Lower lobe of right lung (tissue), 2 donors: ENCODE results near the gene LRRC2. TPM values are rescaled to one million over a fixed set of nuclear protein-coding genes. Genes with fewer than 3 reads are reported as not detected.

Source experiments
- ATAC-seq, 2 donors: fragments of 200-7000 bp; cut with Tn5 transposase; one replicate each; pipeline ENCODE4 v1.9.1; 2020 to 2022; ENCODE audit warnings: mild to moderate bottlenecking in 2 of 2, moderate library complexity in 2 of 2
- DNase-seq: peaks from one replicate; pipeline ENCODE4 v3.0.0-alpha.2; 2020
- H3K27ac ChIP-seq: fragments of 200-600 bp; one replicate; pipeline ENCODE4 v1.8.0; 2022
- H3K27me3 ChIP-seq: fragments of 200-600 bp; one replicate; pipeline ENCODE4 v1.8.0; 2022; ENCODE audit warnings: low read depth
- H3K36me3 ChIP-seq: fragments of 200-600 bp; one replicate; pipeline ENCODE4 v1.8.0; 2022; ENCODE audit warnings: mild to moderate bottlenecking
- H3K4me1 ChIP-seq: fragments of 200-600 bp; one replicate; pipeline ENCODE4 v1.8.0; 2022
- H3K4me3 ChIP-seq: fragments of 200-600 bp; one replicate; pipeline ENCODE4 v1.8.0; 2022; ENCODE audit warnings: mild to moderate bottlenecking
- H3K9me3 ChIP-seq: fragments of 200-600 bp; one replicate; pipeline ENCODE4 v1.8.0; 2022
- intact Hi-C: fragments of 100-400 bp; cut with DNase I; formaldehyde crosslinking; loops from one replicate; pipeline ENCODE4 v1.11.0; 2022
- total RNA-seq: library from RNA; stranded (reverse); fragmentation: NEBNext Ultra II Directional; extraction: Animal tissue kit (Norgen Biotek cat#: 25700); gene quantifications from one replicate; pipeline ENCODE4 v1.2.1, GENCODE V29; 2021
- TF ChIP-seq, protein P1 (sequence below): fragments of 200-600 bp; IDR thresholded peaks from one replicate; pipeline ENCODE4 v1.8.0; 2022; ENCODE audit warnings: antibody characterized with exemption, mild to moderate bottlenecking
- donor health status: DM: no; HTN: yes; CAD: no; lungs with severe emphysema.

LRRC2 gene
- total RNA-seq, 1 donor from 2014 or later: 1.2 TPM

DNA sequence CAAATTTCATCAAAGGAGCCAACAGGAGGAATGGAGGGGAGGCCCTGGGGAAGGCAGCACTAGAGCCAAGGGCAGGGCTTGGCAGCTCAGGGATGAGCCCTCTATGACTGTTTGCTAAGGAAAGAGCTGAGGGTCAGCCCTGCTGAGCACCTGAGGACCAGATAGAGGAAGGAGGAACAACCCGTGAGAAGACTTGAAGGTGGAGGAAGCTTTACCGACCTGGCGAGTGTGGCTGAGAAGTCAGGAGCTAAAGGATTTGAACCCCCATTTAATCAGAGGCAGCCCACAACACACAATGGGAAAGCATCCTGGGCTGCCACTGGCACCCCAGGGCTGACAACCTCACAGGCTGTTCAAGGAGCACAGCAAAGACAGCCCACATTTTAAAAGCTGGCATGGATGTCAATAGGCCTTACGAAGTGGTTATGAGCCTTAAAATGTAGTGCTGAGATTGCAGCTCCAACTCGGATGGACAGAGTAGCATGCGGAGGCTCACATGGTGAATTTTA, 20.7 kb upstream of the LRRC2 start:
- Histone ChIP-seq H3K36me3 (no peaks in the 10 kb centered on the region), H3K4me1 (no peaks in the 10 kb centered on the region), H3K27me3 (no peaks in the 10 kb centered on the region), H3K27ac (no peak overlapping the region), H3K4me3 (no peak overlapping the region), H3K9me3 (no peaks in the 10 kb centered on the region)
- intact Hi-C loops: no loop called here
- DNase-seq (no peak), ATAC-seq (no peak)
- TF ChIP-seq, protein P1, sequence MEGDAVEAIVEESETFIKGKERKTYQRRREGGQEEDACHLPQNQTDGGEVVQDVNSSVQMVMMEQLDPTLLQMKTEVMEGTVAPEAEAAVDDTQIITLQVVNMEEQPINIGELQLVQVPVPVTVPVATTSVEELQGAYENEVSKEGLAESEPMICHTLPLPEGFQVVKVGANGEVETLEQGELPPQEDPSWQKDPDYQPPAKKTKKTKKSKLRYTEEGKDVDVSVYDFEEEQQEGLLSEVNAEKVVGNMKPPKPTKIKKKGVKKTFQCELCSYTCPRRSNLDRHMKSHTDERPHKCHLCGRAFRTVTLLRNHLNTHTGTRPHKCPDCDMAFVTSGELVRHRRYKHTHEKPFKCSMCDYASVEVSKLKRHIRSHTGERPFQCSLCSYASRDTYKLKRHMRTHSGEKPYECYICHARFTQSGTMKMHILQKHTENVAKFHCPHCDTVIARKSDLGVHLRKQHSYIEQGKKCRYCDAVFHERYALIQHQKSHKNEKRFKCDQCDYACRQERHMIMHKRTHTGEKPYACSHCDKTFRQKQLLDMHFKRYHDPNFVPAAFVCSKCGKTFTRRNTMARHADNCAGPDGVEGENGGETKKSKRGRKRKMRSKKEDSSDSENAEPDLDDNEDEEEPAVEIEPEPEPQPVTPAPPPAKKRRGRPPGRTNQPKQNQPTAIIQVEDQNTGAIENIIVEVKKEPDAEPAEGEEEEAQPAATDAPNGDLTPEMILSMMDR: no peak

DNA sequence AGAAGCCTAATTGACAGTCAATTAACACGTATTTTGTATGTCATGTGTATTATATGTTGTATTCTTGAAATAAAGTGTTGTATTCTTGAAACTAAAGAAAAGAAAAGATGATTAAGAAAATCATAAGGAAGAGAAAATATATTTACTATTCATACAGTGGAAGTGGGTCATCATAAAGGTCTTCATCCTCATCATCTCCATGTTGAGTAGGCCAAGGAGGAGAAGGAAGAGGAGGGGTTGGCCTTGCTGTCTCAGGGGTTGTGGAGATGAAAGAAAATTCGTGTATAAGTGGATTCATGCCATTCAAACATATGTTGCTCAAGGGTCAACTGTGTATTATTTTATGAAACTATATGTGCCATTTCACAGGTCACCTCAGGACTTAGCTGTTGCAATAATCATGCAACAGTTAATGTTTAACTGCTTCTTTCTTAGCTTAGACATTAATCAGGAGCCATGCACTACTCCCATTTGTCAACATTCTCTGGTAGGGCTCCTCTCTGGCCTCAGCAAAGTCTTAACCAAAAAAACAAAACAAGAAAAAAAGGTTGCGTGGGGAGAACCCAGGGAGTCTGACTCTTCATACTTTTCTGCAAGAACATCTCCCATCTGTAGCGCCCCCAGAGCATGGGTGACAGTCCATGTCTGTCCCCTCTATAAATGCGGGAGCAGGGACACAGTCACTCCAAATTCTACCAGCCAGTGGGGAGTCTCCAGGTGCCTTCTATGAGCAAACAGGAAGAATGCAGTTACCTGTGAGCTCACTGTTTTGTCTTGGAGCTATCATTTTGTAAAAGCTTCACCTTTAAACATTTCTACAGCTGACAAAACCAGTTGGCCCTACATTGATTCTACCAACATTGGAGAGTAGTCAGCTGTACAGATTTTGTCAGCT, 19.9 kb upstream of the LRRC2 start:
- no peak for ATAC-seq
- Histone ChIP-seq H3K27ac (no peak overlapping the region), H3K27me3 (no peaks in the 10 kb centered on the region)

DNA sequence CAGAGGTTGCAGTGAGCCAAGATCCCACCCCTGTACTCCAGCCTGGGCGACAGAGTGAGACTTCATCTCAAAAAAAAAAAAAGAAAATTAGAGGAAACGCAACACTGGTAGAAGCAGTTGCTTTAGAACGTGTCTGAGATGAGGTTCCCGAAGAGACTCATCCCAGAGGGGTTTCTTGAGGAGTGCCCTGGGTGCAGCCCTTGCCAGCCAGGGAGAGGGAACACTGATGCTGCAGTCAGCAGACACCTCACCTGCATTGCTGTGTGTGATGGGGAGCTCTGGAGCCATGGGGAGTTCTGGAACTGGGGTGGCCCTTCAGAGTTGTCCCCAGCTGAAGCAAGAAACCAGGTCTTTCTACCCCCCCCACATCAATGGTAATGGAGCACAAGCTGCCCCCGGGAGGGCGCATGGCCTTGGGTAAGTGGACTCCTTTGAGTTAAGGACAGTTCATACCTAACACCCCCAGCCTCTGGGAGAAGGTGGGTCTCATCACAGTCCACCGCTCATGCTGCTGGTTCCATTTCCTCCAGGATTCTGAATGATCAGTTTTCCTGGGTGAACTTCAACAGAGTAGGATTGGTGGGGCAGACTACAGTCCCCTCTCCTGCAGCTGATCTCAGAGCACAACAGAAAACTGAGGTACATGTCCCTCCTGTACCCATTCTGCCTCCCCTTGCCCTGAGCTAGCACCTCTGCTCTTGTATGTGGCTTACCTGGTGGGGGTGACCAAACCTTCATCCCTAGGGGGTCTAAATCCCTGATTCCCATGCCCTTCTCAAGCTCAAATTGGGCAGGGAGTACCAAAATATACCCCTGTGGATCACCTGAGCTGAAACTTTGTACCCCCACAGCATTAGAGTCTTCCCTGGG, 18.7 kb upstream of the LRRC2 start:
- Histone ChIP-seq H3K36me3 (no peaks in the 10 kb centered on the region), H3K4me1 (no peaks in the 10 kb centered on the region), H3K27ac (no peak overlapping the region), H3K27me3 (no peaks in the 10 kb centered on the region), H3K4me3 (no peak overlapping the region), H3K9me3 (no peaks in the 10 kb centered on the region)
- TF ChIP-seq, protein P1: no peak
- intact Hi-C loops: no loop called here
- no peak for ATAC-seq
- DNase-seq: no peak

More for the DNA sequence above, 19.9 kb upstream of the LRRC2 start:
- no peaks in the 10 kb centered on the region for H3K9me3 ChIP-seq
- TF ChIP-seq, protein P1: no peak
- H3K4me3 ChIP-seq: no peak overlapping the region
- DNase-seq: no peak
- intact Hi-C loops: no loop called here
- no peaks in the 10 kb centered on the region for H3K4me1 ChIP-seq
- no peaks in the 10 kb centered on the region for H3K36me3 ChIP-seq

DNA sequence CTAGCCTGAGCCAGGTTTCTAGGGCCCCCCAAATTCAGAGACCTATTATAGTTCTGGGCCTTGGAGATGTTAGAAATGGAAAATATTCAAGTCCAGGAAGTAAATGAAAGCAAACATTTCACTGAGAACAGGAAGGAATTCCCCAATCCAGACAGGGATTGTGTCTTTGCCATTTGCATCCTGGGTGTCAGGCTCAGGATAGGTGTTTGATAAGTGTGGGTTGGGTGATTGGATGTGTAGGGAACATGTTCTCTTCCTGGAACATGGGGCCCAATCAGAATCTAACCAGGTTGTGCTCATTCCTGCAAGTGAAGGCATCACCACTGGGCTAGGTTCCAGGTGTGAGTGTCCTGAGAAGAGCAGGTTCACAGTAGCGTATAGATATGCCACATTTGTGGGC, 14.6 kb upstream of the LRRC2 start:
- intact Hi-C loops: no loop called here
- TF ChIP-seq, protein P1: no peak
- ATAC-seq (no peak), DNase-seq (no peak)
- H3K4me1 ChIP-seq: peaks cover 8% of the 10 kb centered on the region
- H3K9me3 ChIP-seq: no peaks in the 10 kb centered on the region
- H3K36me3 ChIP-seq: no peaks in the 10 kb centered on the region
- peaks cover 12% of the 10 kb centered on the region for H3K27me3 ChIP-seq
- H3K27ac ChIP-seq: no peak overlapping the region
- no peak overlapping the region for H3K4me3 ChIP-seq

DNA sequence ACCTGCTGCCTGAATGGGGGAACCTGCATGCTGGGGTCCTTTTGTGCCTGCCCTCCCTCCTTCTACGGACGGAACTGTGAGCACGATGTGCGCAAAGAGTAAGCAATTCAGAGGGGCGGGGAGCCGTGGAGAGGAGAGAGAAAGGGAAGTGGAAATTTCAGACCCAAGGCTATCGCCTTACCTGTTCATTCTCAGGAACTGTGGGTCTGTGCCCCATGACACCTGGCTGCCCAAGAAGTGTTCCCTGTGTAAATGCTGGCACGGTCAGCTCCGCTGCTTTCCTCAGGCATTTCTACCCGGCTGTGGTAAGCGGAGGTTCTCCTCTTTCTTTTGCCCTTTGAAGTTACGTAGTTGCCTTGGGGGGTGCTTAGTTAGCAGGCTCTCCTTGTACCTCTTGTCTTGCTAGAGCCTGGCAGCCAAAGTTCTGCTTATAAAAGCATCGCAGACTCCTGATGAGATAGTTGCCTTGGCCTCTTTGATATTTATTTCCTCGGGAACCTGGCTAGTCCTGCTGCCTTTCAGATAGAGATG, 13.7 kb upstream of the LRRC2 start:
- TF ChIP-seq, protein P1: no peak
- intact Hi-C loops: no loop called here
- no peak for DNase-seq
- H3K4me1 ChIP-seq: peaks cover 8% of the 10 kb centered on the region
- no peaks in the 10 kb centered on the region for H3K36me3 ChIP-seq
- H3K27me3 ChIP-seq: peaks cover 14% of the 10 kb centered on the region
- H3K9me3 ChIP-seq: no peaks in the 10 kb centered on the region
- no peak overlapping the region for H3K27ac ChIP-seq
- no peak overlapping the region for H3K4me3 ChIP-seq
- ATAC-seq: no peak
